Vagina (tissue), 2 donors: ENCODE data around the gene PTPRN2. TPM values are rescaled to one million over a fixed set of nuclear protein-coding genes. Genes with fewer than 3 reads are reported as not detected.

Source experiments
- DNase-seq, 2 donors: peaks; one replicate each; pipeline ENCODE4 v3.0.0-alpha.2; 2017; ENCODE audit errors: extremely low spot score in 2 of 2
- H3K27ac ChIP-seq: fragments of 200-600 bp; sonication (generic); one replicate; pipeline ENCODE4 v1.5.1; 2019
- H3K27me3 ChIP-seq: fragments of 200-600 bp; sonication (generic); one replicate; pipeline ENCODE4 v1.5.1; 2019
- H3K36me3 ChIP-seq, 2 donors: fragments of 200-600 bp; sonication (generic); one replicate each; pipeline ENCODE4 v1.5.1; 2017 to 2019
- H3K4me1 ChIP-seq: fragments of 200-600 bp; sonication (generic); one replicate; pipeline ENCODE4 v1.5.1; 2019
- H3K4me3 ChIP-seq, 2 donors: fragments of 200-600 bp; sonication (generic); 1 replicate in 1 of 2; 2 replicates in 1 of 2; pipeline ENCODE4 v1.5.1; 2016 to 2019
- H3K9me3 ChIP-seq: fragments of 200-600 bp; sonication (generic); one replicate; pipeline ENCODE4 v1.5.1; 2019
- CTCF ChIP-seq, 3 experiments: fragments of 450-650 bp in 2 of 3; fragments of 200-600 bp in 1 of 3; sonication (generic) in 1 of 3; IDR thresholded peaks; one replicate each; pipeline ENCODE4 v1.5.1; 2017 to 2019; ENCODE audit warnings: antibody characterized with exemption in 3 of 3, mild to moderate bottlenecking in 2 of 3, moderate library complexity in 2 of 3
- POLR2A ChIP-seq, 2 donors: fragments of 450-650 bp; IDR thresholded peaks; one replicate each; pipeline ENCODE4 v1.6.1; 2017; ENCODE audit warnings: antibody characterized with exemption in 2 of 2, mild to moderate bottlenecking in 2 of 2, moderate library complexity in 2 of 2
- POLR2AphosphoS5 ChIP-seq, 2 donors: sonication (generic); formaldehyde crosslinking; IDR thresholded peaks; one replicate each; pipeline ENCODE4 v1.9.0; 2017; ENCODE audit warnings: antibody characterized with exemption in 2 of 2, mild to moderate bottlenecking in 2 of 2, low read depth in 1 of 2; ENCODE audit not compliant: insufficient read depth in 1 of 2
- intact Hi-C: fragments of 100-400 bp; cut with DNase I; formaldehyde crosslinking; loops from one replicate; pipeline ENCODE4 v1.15.1; 2023
- total RNA-seq: library from RNA; depleted of rRNA; stranded (reverse); fragments of >200 nt; gene quantifications from one replicate; pipeline ENCODE4 v1.2.3, GENCODE V29; 2016

The PTPRN2 gene
- total RNA-seq, 1 donor from 2014 or later: 7.4 TPM

DNA sequence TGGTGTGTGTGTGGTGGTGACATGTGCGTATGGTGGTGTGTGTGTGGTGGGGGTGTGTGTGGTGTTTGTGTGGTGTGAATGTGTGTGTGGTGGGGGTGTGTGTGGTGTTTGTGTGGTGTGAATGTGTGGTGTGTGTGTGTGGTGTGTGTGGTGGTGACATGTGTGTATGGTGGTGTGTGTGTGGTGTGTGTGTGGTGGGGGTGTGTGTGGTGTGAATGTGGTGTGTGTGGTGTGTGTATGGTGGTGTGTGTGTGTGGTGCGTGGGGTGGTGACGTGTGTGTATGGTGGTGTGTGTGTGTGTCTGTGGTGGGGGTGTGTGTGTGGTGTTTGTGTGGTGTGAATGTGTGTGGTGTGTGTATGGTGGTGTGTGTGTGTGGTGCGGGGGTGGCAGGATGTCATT is 797.7 kb downstream of the PTPRN2 start:
- TF ChIP-seq CTCF (IDR thresholded peaks at IDR 0.05) (no peak), POLR2A (IDR thresholded peaks at IDR 0.05) (no peak), POLR2AphosphoS5 (IDR thresholded peaks at IDR 0.05; ENCODE audit: insufficient read depth in 1 of 2, low read depth in 1 of 2) (no peak)

GRCh38 chr7:157789094-157789493 is 798.5 kb downstream of the PTPRN2 start:
- Histone ChIP-seq H3K27me3 (no peaks in the 10 kb centered on the region), H3K9me3 (no peaks in the 10 kb centered on the region), H3K27ac (no peak overlapping the region), H3K36me3 (no peaks in the 10 kb centered on the region), H3K4me3 (no peak overlapping the region), H3K4me1 (no peaks in the 10 kb centered on the region)
- no peak for TF ChIP-seq CTCF (IDR thresholded peaks at IDR 0.05)
- TF ChIP-seq POLR2A (IDR thresholded peaks at IDR 0.05): no peak
- TF ChIP-seq POLR2AphosphoS5 (IDR thresholded peaks at IDR 0.05; ENCODE audit: insufficient read depth in 1 of 2, low read depth in 1 of 2): no peak
- intact Hi-C loops: no loop called here
- no peak for DNase-seq

More for the DNA sequence above, 797.7 kb downstream of the PTPRN2 start:
- H3K27me3 ChIP-seq: no peaks in the 10 kb centered on the region
- no peak for DNase-seq
- H3K9me3 ChIP-seq: no peaks in the 10 kb centered on the region
- H3K36me3 ChIP-seq: no peaks in the 10 kb centered on the region
- H3K27ac ChIP-seq: no peak overlapping the region
- H3K4me3 ChIP-seq: no peak overlapping the region
- H3K4me1 ChIP-seq: no peaks in the 10 kb centered on the region
- intact Hi-C loops: no loop called here

DNA sequence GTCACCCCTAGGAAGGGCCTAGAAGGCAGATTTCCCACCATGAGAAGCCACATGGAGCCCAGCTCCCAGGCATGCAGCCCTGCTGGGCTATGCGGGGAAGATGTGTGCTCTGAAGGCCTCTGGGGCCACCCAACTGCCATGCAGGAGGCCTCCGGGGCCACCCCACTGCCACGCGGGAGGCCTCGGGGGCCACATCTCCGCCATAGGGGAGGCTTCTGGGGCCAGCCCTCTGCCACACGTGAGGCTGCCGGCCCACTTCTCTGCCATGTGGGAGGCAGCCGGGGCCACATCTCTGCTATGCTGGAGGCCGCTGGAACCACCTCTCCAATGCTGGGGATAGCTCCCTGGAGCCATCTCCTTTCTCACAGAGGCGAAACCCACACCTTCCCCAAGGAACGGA is 799.0 kb downstream of the PTPRN2 start:
- TF ChIP-seq CTCF (IDR thresholded peaks at IDR 0.05) (no peak), POLR2AphosphoS5 (IDR thresholded peaks at IDR 0.05; ENCODE audit: insufficient read depth in 1 of 2, low read depth in 1 of 2) (no peak), POLR2A (IDR thresholded peaks at IDR 0.05) (no peak)
- no peaks in the 10 kb centered on the region for H3K9me3 ChIP-seq
- intact Hi-C loops: no loop called here
- DNase-seq: no peak
- no peak overlapping the region for H3K4me3 ChIP-seq
- H3K27ac ChIP-seq: no peak overlapping the region
- no peaks in the 10 kb centered on the region for H3K4me1 ChIP-seq
- H3K36me3 ChIP-seq: no peaks in the 10 kb centered on the region
- no peaks in the 10 kb centered on the region for H3K27me3 ChIP-seq

DNA sequence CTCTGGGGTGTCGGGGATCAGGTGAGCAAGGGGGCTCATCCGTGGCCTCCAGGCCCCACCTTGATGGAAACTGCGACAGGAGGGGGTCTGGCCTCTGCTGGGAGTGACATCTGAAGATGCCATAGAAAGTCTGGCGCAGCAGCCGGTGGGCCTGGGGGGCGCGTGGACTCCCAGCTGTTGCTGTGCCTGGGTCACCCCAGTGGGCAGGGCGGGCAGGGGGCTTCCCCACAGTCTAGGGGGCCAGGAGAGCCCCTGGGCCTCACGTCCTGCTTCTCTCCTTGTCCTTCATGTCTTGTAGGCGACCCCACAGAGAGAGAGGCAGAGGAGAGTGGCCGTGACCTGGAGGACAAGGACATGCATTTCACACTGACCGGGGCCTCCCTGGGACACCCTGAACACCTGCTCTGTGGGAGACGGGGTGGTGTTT is 800.3 kb downstream of the PTPRN2 start:
- Histone ChIP-seq H3K9me3 (no peaks in the 10 kb centered on the region), H3K27me3 (no peaks in the 10 kb centered on the region), H3K4me1 (no peaks in the 10 kb centered on the region), H3K4me3 (no peak overlapping the region), H3K36me3 (no peaks in the 10 kb centered on the region), H3K27ac (no peak overlapping the region)
- DNase-seq: no peak
- intact Hi-C loops: no loop called here
- TF ChIP-seq CTCF (IDR thresholded peaks at IDR 0.05) (no peak), POLR2A (IDR thresholded peaks at IDR 0.05) (no peak), POLR2AphosphoS5 (IDR thresholded peaks at IDR 0.05; ENCODE audit: insufficient read depth in 1 of 2, low read depth in 1 of 2) (no peak)

- no peak for TF ChIP-seq CTCF (IDR thresholded peaks at IDR 0.05)
- no peak for TF ChIP-seq POLR2A (IDR thresholded peaks at IDR 0.05)
- no peak for TF ChIP-seq POLR2AphosphoS5 (IDR thresholded peaks at IDR 0.05; ENCODE audit: insufficient read depth in 1 of 2, low read depth in 1 of 2)
- Histone ChIP-seq H3K36me3 (no peaks in the 10 kb centered on the region), H3K4me1 (no peaks in the 10 kb centered on the region), H3K4me3 (no peak overlapping the region), H3K9me3 (no peaks in the 10 kb centered on the region), H3K27me3 (no peaks in the 10 kb centered on the region), H3K27ac (no peak overlapping the region)
- DNase-seq: no peak
- intact Hi-C loops: no loop called here
These were observed 801.0 kb downstream of the PTPRN2 start for GRCh38 chr7:157786375-157787274.
